BLaER1 (cell line): Measurements from ENCODE around the gene LSM7.
A peak's percentile ranks its signal among the peaks of the same experiment; 100 is the strongest.

Source experiments
- H3K27ac ChIP-seq: shearing (Covaris generic); formaldehyde crosslinking; 2 replicates; pipeline ENCODE4 v1.8.1; 2022
- H3K27me3 ChIP-seq: shearing (Covaris generic); formaldehyde crosslinking; 2 replicates; pipeline ENCODE4 v1.8.1; 2022
- H3K36me3 ChIP-seq: shearing (Covaris generic); formaldehyde crosslinking; 2 replicates; pipeline ENCODE4 v1.8.1; 2022
- H3K4me1 ChIP-seq: shearing (Covaris generic); formaldehyde crosslinking; 2 replicates; pipeline ENCODE4 v1.8.1; 2022
- H3K4me2 ChIP-seq: shearing (Covaris generic); formaldehyde crosslinking; 2 replicates; pipeline ENCODE4 v1.8.1; 2022
- H3K4me3 ChIP-seq: shearing (Covaris generic); formaldehyde crosslinking; 2 replicates; pipeline ENCODE4 v1.8.1; 2022
- H3K9ac ChIP-seq: shearing (Covaris generic); formaldehyde crosslinking; 2 replicates; pipeline ENCODE4 v1.8.1; 2022
- H3K9me3 ChIP-seq: shearing (Covaris generic); formaldehyde crosslinking; 2 replicates; pipeline ENCODE4 v1.8.1; 2022
- H4K20me1 ChIP-seq: shearing (Covaris generic); formaldehyde crosslinking; 2 replicates; pipeline ENCODE4 v1.8.1; 2022
- Cebpa-rat ChIP-seq: shearing (Covaris generic); IDR thresholded peaks from 2 replicates; pipeline ENCODE4 v1.8.1; 2022

Gene LSM7

DNA sequence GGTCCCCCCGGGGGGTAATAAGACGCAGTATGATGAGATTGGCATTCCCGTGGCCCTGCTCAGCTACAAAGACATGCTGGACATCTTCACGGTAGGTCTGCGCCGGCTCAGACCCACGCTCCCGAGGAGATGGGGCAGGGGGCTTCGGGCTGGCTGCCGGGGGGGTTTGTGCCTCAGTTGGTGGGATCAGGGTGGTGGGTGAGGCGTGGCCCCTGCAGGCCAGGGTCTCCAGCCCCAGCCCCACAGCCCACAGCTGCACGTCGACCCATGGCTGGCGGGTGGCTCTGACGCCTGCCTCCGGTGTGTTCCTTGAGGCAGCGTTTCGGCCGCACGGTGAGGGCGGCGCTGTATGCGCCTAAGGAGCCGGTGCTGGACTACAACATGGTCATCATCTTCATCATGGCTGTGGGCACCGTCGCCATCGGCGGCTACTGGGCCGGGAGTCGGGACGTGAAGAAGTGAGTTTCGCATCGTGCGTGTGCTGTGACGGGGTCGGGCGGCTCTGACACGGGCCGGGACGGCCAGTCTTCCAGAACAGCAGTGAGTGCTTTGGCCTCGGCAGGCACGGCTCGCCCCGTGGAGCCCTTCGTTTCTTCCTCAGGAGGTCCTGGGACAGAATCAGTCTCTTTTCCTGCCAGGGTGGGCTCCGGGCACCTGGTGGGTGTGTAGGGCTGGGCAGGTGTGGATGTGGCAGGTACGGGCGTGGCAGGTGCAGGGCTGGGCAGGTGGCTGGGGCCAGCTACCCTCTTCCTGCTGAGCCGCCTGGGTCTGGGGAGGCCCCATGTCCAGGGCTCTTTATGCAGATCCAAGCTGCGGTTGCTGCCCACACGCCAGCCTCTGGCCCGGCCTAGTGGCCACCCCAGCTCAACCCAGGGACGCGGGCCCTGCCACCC is 10.6 kb upstream of the LSM7 start:
- Histone ChIP-seq H3K9ac (no peak overlapping the region), H4K20me1 (peaks cover 74% of the 10 kb centered on the region), H3K4me3 (no peak overlapping the region), H3K27ac (no peak overlapping the region; the same call in 1 of the 2 replicates), H3K4me1 (peaks cover 77% of the 10 kb centered on the region), H3K36me3 (peaks cover 70% of the 10 kb centered on the region), H3K4me2 (peak overlapping the region; percentile 90), H3K27me3 (no peaks in the 10 kb centered on the region), H3K9me3 (no peaks in the 10 kb centered on the region)
- TF ChIP-seq Cebpa-rat = no peak

DNA sequence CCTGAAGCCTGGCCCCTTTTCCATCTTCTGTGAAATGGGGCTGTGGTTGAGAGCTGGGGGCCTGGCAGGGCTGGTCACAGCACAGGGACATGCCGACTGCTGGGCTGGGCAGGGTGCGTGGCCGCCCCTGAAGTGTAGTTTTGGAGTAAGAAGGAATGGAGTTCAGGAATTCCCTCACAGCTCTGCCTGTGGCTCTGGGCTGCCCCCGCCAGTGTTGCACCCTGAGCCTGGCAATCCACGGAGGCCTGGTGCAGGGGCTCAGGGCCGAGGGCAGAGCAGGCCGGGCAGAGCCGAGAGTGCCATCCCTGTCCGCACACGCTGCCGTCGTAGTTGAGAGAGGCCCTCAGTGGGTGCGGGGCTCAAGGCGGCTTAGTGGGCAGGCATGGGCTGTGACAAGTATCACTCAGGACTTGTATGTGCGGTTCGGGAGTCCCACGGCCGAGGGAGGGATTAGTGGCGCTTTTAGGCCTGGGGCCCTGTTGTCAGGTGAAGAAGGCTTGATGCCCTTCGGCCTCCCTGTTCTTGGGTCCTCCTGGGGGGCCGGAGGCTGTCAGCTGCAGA is 9.7 kb upstream of the LSM7 start:
- TF ChIP-seq Cebpa-rat = no peak
- Histone ChIP-seq H3K9me3 (no peaks in the 10 kb centered on the region), H3K27me3 (no peaks in the 10 kb centered on the region), H3K36me3 (peaks cover 64% of the 10 kb centered on the region), H4K20me1 (peaks cover 83% of the 10 kb centered on the region), H3K9ac (peak overlapping the region; percentile 65), H3K4me3 (no peak overlapping the region), H3K4me2 (peak overlapping the region; percentile 90), H3K27ac (peak overlapping the region; percentile 77), H3K4me1 (peaks cover 86% of the 10 kb centered on the region)

DNA sequence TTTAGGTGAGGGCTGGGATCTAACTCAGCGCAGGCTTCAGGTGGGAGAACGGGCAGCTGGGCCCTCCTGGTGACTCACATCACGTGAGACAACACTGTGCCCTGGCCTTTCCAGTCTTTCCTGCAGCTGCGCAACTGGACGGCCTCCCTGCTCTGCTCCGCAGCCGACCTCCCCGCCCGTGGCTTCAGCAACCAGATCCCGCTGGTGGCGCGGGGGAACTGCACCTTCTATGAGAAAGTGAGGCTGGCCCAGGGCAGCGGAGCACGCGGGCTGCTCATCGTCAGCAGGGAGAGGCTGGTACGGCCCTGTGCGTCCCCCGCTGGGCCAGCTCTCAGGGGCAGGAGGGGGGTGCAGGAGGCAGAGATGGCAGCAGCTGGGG is 8.9 kb upstream of the LSM7 start:
- Histone ChIP-seq H3K4me3 (peak overlapping the region; percentile 36; the same call in 1 of the 2 replicates), H3K27me3 (no peaks in the 10 kb centered on the region), H3K4me2 (peak overlapping the region; percentile 90), H3K9ac (peak overlapping the region; percentile 65), H4K20me1 (peaks cover 89% of the 10 kb centered on the region), H3K36me3 (peaks cover 55% of the 10 kb centered on the region), H3K9me3 (no peaks in the 10 kb centered on the region), H3K27ac (peak overlapping the region; percentile 77), H3K4me1 (peaks cover 83% of the 10 kb centered on the region)
- no peak for TF ChIP-seq Cebpa-rat

DNA sequence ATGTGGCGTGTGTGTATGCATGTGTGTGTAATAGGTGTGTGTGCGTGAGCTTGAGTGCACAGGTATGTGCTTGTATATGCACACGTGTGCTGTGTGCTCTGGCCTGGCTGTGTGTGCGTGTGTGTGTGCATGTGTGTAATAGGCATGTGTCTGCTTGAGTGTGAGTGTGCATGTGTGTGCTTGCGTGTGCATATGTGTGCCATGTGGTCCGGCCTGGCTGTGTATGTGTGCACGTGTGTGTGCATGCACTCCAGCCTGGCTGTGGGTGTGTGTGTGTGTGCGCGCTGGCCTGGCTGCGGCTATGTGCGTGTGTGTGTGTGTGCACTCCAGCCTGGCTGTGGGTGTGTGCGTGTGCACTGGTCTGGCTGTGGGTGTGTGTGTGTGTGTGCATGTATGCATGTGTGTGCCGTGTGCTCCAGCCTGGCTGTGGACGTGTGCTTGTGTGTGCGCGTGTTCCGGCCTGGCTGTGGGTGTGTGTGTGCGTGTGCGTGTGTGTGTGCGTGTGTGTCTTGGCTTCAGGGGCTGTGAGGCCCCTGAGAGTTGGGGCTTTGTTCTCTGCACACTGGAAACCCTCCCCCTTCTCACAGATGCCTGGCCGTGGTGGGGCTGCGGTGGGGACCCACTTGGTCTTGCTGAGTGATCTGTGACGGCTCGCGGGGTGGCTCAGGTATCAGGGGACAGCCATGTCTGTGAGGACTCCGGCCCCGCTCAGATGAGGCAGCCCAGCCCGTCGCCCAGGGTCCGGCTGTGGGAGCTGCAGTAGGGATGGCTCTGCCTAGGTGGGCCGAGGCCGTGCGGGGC is 8.3 kb upstream of the LSM7 start:
- Histone ChIP-seq H3K27ac (peak overlapping the region; percentile 77), H3K27me3 (no peaks in the 10 kb centered on the region), H4K20me1 (peaks cover 93% of the 10 kb centered on the region), H3K4me3 (peak overlapping the region; percentile 36; the same call in 1 of the 2 replicates), H3K4me2 (peak overlapping the region; percentile 90), H3K36me3 (peaks cover 50% of the 10 kb centered on the region), H3K4me1 (peaks cover 81% of the 10 kb centered on the region), H3K9me3 (no peaks in the 10 kb centered on the region), H3K9ac (peak overlapping the region; percentile 65)
- no peak for TF ChIP-seq Cebpa-rat

GRCh38 chr19:2335848-2336247 is 7.5 kb upstream of the LSM7 start:
- no peak overlapping the region for H3K27ac ChIP-seq
- H3K4me2 ChIP-seq = peak overlapping the region; percentile 90; the same call in 1 of the 2 replicates
- peaks cover 81% of the 10 kb centered on the region for H3K4me1 ChIP-seq
- no peak for TF ChIP-seq Cebpa-rat
- no peak overlapping the region for H3K4me3 ChIP-seq
- H3K27me3 ChIP-seq = no peaks in the 10 kb centered on the region
- no peaks in the 10 kb centered on the region for H3K9me3 ChIP-seq
- peaks cover 41% of the 10 kb centered on the region for H3K36me3 ChIP-seq
- H4K20me1 ChIP-seq = peaks cover 90% of the 10 kb centered on the region
- no peak overlapping the region for H3K9ac ChIP-seq

DNA sequence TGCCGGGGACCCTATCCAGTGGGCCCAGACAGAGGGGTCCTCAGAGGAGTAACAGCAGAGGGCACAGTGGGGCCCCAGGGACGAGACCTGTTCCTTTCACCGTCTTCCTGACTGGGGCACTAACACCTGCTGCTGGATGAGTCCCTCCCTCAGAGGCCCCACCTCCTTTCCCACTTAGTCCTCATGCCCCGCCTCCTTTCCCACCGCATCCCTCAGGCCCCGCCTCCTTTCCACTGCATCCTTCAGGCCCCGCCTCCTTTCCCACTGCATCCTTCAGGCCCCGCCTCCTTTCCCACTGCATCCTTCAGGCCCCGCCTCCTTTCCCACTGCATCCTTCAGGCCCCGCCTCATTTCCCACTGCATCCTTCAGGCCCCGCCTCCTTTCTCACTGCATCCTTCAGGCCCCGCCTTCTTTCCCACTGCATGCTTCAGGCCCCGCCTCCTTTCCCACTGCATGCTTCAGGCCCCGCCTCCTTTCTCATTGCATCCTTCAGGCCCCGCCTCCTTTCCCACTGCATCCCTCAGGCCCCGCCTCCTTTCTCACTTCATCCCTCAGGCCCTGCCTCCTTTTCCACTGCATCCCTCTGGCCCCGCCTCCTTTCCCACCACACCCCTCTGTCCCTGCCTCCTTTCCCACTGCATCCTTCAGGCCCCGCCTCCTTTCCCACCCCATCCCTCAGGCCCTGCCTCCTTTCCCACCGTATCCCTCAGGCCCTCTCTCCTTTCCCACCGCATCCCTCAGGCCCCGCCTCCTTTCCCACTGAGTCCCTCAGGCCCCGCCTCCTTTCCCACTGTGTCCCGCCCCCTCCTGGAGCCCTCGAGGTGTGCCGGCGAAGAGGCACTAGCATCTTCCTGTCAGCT is 6.8 kb upstream of the LSM7 start:
- Histone ChIP-seq H3K27me3 (no peaks in the 10 kb centered on the region), H3K27ac (no peak overlapping the region), H3K4me1 (peaks cover 81% of the 10 kb centered on the region), H4K20me1 (peaks cover 84% of the 10 kb centered on the region), H3K4me3 (no peak overlapping the region), H3K9ac (no peak overlapping the region), H3K9me3 (no peaks in the 10 kb centered on the region), H3K4me2 (peak overlapping the region; percentile 97), H3K36me3 (peaks cover 35% of the 10 kb centered on the region)
- TF ChIP-seq Cebpa-rat = no peak

GRCh38 chr19:2334426-2334825 is 6.0 kb upstream of the LSM7 start:
- Histone ChIP-seq H3K4me2 (peak overlapping the region; percentile 97), H3K9me3 (no peaks in the 10 kb centered on the region), H3K4me1 (peaks cover 88% of the 10 kb centered on the region), H3K27ac (peak overlapping the region; percentile 95), H3K27me3 (no peaks in the 10 kb centered on the region), H3K4me3 (peak overlapping the region; percentile 52; the same call in 1 of the 2 replicates), H3K36me3 (peaks cover 27% of the 10 kb centered on the region), H3K9ac (peak overlapping the region; percentile 80; the same call in 1 of the 2 replicates), H4K20me1 (peaks cover 76% of the 10 kb centered on the region)
- TF ChIP-seq Cebpa-rat = no peak

- Histone ChIP-seq H4K20me1 (peaks cover 70% of the 10 kb centered on the region), H3K9me3 (no peaks in the 10 kb centered on the region), H3K4me2 (peak overlapping the region; percentile 97), H3K9ac (peak overlapping the region; percentile 80), H3K4me1 (peaks cover 91% of the 10 kb centered on the region), H3K27ac (peak overlapping the region; percentile 95), H3K4me3 (peak overlapping the region; percentile 52), H3K27me3 (no peaks in the 10 kb centered on the region), H3K36me3 (peaks cover 21% of the 10 kb centered on the region)
- no peak for TF ChIP-seq Cebpa-rat
Observed at GRCh38 chr19:2333807-2334211, 5.4 kb upstream of the LSM7 start.
